HepG2 (cell line): Measurements from ENCODE around the gene PDLIM5. TPM values are rescaled to one million over a fixed set of nuclear protein-coding genes. Genes with fewer than 3 reads are reported as not detected.

Source experiments
- BCL6 ChIP-seq: IDR thresholded peaks from 2 replicates; pipeline ENCODE4 v1.6.1; 2016; ENCODE audit warnings: missing genetic modification reagents, missing compliant biosample characterization
- CBX5 ChIP-seq: sonication (generic); formaldehyde crosslinking; IDR thresholded peaks from 2 replicates; pipeline ENCODE4 v1.4.0; 2020; ENCODE audit warnings: missing genetic modification reagents, borderline replicate concordance
- FOXA1 ChIP-seq, 2 experiments: fragments of 450-650 bp in 1 of 2; sonication (generic) in 1 of 2; formaldehyde crosslinking in 1 of 2; IDR thresholded peaks; 2 replicates each; pipeline versions ENCODE4 v1.4.0 to v1.6.1; 2016 to 2020; ENCODE audit warnings: missing genetic modification reagents in 1 of 2
- HNRNPK ChIP-seq: fragments of 200-400 bp; formaldehyde crosslinking; IDR thresholded peaks from 2 replicates; pipeline ENCODE4 v1.6.1; 2018; ENCODE audit warnings: low read length, low read depth, moderate library complexity, mild to moderate bottlenecking; ENCODE audit not compliant: poor library complexity, severe bottlenecking
- MEF2D ChIP-seq: sonication (generic); formaldehyde crosslinking; IDR thresholded peaks from 2 replicates; pipeline ENCODE4 v1.5.1; 2020; ENCODE audit warnings: mild to moderate bottlenecking, missing genetic modification reagents
- MIER2 ChIP-seq: IDR thresholded peaks from 2 replicates; pipeline ENCODE4 v1.6.1; 2016; ENCODE audit warnings: missing biosample characterization, missing genetic modification reagents
- RFX5 ChIP-seq: IDR thresholded peaks from 2 replicates; pipeline ENCODE4 v1.6.1; 2011; ENCODE audit warnings: low read depth, low read length, improper control_type of control experiment
- SIX4 ChIP-seq: sonication (generic); formaldehyde crosslinking; IDR thresholded peaks from 2 replicates; pipeline ENCODE4 v1.4.0; 2020; ENCODE audit warnings: missing genetic modification reagents
- SP1 ChIP-seq, 2 experiments: fragments of 450-650 bp in 1 of 2; sonication (generic) in 1 of 2; formaldehyde crosslinking in 1 of 2; IDR thresholded peaks; 2 replicates each; pipeline versions ENCODE4 v1.4.0 to v1.6.1; 2016 to 2020; ENCODE audit warnings: missing genetic modification reagents in 1 of 2
- ZFP62 ChIP-seq: sonication (generic); formaldehyde crosslinking; IDR thresholded peaks from 2 replicates; pipeline ENCODE4 v1.4.0; 2020; ENCODE audit warnings: missing genetic modification reagents
- ZNF136 ChIP-seq: sonication (generic); formaldehyde crosslinking; IDR thresholded peaks from 2 replicates; pipeline ENCODE4 v1.8.1; 2022; ENCODE audit warnings: low read depth, mild to moderate bottlenecking, moderate library complexity, missing genetic modification reagents
- ZNF224 ChIP-seq: sonication (generic); formaldehyde crosslinking; IDR thresholded peaks from 2 replicates; pipeline ENCODE4 v1.5.0; 2020; ENCODE audit warnings: mild to moderate bottlenecking, missing genetic modification reagents
- ZNF24 ChIP-seq: fragments of 450-650 bp; IDR thresholded peaks from 2 replicates; pipeline ENCODE4 v1.6.1; 2017; ENCODE audit warnings: antibody characterized with exemption, mild to moderate bottlenecking
- ZNF558 ChIP-seq: sonication (generic); formaldehyde crosslinking; IDR thresholded peaks from 2 replicates; pipeline ENCODE4 v1.9.0; 2022; ENCODE audit warnings: mild to moderate bottlenecking, missing genetic modification reagents, borderline replicate concordance
- ZNF777 ChIP-seq: sonication (generic); formaldehyde crosslinking; IDR thresholded peaks from 2 replicates; pipeline ENCODE4 v1.4.0; 2020; ENCODE audit warnings: missing genetic modification reagents
- ZNF788 ChIP-seq: sonication (generic); formaldehyde crosslinking; IDR thresholded peaks from 2 replicates; pipeline ENCODE4 v1.5.0; 2020; ENCODE audit warnings: mild to moderate bottlenecking, missing genetic modification reagents, borderline replicate concordance
- polyA plus RNA-seq, 8 experiments: library from polyadenylated mRNA; depleted of rRNA in 3 of 8; stranded (reverse) in 7 of 8; unstranded in 1 of 8; fragments of >200 nt; fragmentation: Illumina TruSeq in 4 of 8; extraction: Trizol in 4 of 8; gene quantifications; 2 replicates each; pipeline versions ENCODE4 v1.2.1 to v1.2.3, GENCODE V29; 2011 to 2016; ENCODE audit warnings: low read depth in 4 of 8, missing spikeins in 1 of 8, mixed read lengths in 1 of 8; ENCODE audit not compliant: insufficient read depth in 1 of 8
- total RNA-seq, 5 experiments: library from RNA; depleted of rRNA; stranded (reverse); fragments of >200 nt; fragmentation: Illumina TruSeq; extraction: Trizol; gene quantifications; 2 replicates each; pipeline ENCODE4 v1.2.3, GENCODE V29; 2016; ENCODE audit warnings: low read depth in 1 of 5
- TF ChIP-seq, protein P1 (sequence below): sonication (generic); formaldehyde crosslinking; IDR thresholded peaks from 2 replicates; pipeline ENCODE4 v1.4.0; 2020; ENCODE audit warnings: mild to moderate bottlenecking, missing genetic modification reagents, borderline replicate concordance
- TF ChIP-seq, protein P2 (sequence below): IDR thresholded peaks from 2 replicates; pipeline ENCODE4 v1.6.1; 2016; ENCODE audit warnings: control low read depth
- TF ChIP-seq, protein P3 (sequence below): sonication (generic); formaldehyde crosslinking; IDR thresholded peaks from 2 replicates; pipeline ENCODE4 v1.4.0; 2020; ENCODE audit warnings: mild to moderate bottlenecking, missing genetic modification reagents, borderline replicate concordance
- TF ChIP-seq, protein P4 (sequence below): sonication (generic); formaldehyde crosslinking; IDR thresholded peaks from 2 replicates; pipeline ENCODE4 v1.8.0; 2023; ENCODE audit warnings: mild to moderate bottlenecking, missing genetic modification reagents
- TF ChIP-seq, protein P5 (sequence below): sonication (generic); formaldehyde crosslinking; IDR thresholded peaks from 2 replicates; pipeline ENCODE4 v1.8.1; 2022; ENCODE audit warnings: mild to moderate bottlenecking, missing genetic modification reagents

PDLIM5 gene
- total and polyA plus RNA-seq, 2 of the 13 experiments (the other 11 are each of a cell fraction or from before 2014, with no cell fraction given): 52.8 to 119 TPM

DNA sequence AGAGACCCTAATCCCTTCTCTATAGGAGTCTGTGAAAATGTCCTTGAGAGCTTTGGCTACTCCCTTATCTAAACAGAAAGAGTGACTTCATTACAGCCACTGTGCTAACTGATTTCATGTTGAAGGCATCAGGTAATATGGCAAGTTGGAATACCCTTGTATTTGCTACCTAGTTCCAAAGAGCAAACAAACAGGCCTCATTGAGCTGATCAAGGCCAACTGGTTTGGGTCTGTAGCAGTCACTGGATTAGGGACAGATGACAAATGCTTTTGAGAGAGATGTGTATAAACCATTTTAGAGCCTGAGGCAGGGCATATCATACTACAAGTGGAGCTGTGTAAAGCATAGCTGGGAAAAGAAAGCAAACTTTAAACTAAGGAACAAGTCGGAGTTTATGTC is 22.9 kb upstream of the PDLIM5 start (continued):
- TF ChIP-seq, protein P1, sequence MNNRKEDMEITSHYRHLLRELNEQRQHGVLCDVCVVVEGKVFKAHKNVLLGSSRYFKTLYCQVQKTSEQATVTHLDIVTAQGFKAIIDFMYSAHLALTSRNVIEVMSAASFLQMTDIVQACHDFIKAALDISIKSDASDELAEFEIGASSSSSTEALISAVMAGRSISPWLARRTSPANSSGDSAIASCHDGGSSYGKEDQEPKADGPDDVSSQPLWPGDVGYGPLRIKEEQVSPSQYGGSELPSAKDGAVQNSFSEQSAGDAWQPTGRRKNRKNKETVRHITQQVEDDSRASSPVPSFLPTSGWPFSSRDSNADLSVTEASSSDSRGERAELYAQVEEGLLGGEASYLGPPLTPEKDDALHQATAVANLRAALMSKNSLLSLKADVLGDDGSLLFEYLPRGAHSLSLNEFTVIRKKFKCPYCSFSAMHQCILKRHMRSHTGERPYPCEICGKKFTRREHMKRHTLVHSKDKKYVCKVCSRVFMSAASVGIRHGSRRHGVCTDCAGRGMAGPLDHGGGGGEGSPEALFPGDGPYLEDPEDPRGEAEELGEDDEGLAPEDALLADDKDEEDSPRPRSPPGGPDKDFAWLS (CRISPR knock-in tag): no peak
- TF ChIP-seq HNRNPK (no peak), ZNF788 (CRISPR knock-in tag) (no peak), MIER2 (peak; percentile 79), ZNF224 (CRISPR knock-in tag) (no peak), ZNF136 (CRISPR knock-in tag) (no peak), RFX5 (no peak), CBX5 (CRISPR knock-in tag) (no peak), ZNF24 (peak; percentile 61; the same call in 1 of the 2 replicates), FOXA1 (IDR thresholded peaks at IDR 0.05) (peak; percentile 37; the same call in 1 of the 2 replicates), FOXA1 (CRISPR knock-in tag; IDR thresholded peaks at IDR 0.05) (peak; percentile 71; the same call in 1 of the 2 replicates), ZNF777 (CRISPR knock-in tag) (no peak), BCL6 (peak; percentile 85), ZFP62 (CRISPR knock-in tag) (no peak), SP1 (IDR thresholded peaks at IDR 0.05) (no peak), SP1 (CRISPR knock-in tag; IDR thresholded peaks at IDR 0.05) (no peak), SIX4 (CRISPR knock-in tag) (0 out of 2 replicates have a peak, but pooled peaks have one; percentile 20), MEF2D (CRISPR knock-in tag) (peak; percentile 90), ZNF558 (no peak)
- TF ChIP-seq, protein P2, sequence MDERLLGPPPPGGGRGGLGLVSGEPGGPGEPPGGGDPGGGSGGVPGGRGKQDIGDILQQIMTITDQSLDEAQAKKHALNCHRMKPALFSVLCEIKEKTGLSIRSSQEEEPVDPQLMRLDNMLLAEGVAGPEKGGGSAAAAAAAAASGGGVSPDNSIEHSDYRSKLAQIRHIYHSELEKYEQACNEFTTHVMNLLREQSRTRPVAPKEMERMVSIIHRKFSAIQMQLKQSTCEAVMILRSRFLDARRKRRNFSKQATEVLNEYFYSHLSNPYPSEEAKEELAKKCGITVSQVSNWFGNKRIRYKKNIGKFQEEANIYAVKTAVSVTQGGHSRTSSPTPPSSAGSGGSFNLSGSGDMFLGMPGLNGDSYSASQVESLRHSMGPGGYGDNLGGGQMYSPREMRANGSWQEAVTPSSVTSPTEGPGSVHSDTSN (CRISPR knock-in tag): no peak
- TF ChIP-seq, protein P3, sequence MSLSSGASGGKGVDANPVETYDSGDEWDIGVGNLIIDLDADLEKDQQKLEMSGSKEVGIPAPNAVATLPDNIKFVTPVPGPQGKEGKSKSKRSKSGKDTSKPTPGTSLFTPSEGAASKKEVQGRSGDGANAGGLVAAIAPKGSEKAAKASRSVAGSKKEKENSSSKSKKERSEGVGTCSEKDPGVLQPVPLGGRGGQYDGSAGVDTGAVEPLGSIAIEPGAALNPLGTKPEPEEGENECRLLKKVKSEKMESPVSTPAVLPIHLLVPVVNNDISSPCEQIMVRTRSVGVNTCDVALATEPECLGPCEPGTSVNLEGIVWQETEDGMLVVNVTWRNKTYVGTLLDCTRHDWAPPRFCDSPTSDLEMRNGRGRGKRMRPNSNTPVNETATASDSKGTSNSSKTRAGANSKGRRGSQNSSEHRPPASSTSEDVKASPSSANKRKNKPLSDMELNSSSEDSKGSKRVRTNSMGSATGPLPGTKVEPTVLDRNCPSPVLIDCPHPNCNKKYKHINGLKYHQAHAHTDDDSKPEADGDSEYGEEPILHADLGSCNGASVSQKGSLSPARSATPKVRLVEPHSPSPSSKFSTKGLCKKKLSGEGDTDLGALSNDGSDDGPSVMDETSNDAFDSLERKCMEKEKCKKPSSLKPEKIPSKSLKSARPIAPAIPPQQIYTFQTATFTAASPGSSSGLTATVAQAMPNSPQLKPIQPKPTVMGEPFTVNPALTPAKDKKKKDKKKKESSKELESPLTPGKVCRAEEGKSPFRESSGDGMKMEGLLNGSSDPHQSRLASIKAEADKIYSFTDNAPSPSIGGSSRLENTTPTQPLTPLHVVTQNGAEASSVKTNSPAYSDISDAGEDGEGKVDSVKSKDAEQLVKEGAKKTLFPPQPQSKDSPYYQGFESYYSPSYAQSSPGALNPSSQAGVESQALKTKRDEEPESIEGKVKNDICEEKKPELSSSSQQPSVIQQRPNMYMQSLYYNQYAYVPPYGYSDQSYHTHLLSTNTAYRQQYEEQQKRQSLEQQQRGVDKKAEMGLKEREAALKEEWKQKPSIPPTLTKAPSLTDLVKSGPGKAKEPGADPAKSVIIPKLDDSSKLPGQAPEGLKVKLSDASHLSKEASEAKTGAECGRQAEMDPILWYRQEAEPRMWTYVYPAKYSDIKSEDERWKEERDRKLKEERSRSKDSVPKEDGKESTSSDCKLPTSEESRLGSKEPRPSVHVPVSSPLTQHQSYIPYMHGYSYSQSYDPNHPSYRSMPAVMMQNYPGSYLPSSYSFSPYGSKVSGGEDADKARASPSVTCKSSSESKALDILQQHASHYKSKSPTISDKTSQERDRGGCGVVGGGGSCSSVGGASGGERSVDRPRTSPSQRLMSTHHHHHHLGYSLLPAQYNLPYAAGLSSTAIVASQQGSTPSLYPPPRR (CRISPR knock-in tag): peak; percentile 93; the same call in 1 of the 2 replicates
- TF ChIP-seq, protein P4, sequence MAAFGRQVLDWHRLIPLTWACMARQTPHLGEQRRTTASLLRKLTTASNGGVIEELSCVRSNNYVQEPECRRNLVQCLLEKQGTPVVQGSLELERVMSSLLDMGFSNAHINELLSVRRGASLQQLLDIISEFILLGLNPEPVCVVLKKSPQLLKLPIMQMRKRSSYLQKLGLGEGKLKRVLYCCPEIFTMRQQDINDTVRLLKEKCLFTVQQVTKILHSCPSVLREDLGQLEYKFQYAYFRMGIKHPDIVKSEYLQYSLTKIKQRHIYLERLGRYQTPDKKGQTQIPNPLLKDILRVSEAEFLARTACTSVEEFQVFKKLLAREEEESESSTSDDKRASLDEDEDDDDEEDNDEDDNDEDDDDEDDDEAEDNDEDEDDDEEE (CRISPR knock-in tag): no peak
- TF ChIP-seq, protein P5, sequence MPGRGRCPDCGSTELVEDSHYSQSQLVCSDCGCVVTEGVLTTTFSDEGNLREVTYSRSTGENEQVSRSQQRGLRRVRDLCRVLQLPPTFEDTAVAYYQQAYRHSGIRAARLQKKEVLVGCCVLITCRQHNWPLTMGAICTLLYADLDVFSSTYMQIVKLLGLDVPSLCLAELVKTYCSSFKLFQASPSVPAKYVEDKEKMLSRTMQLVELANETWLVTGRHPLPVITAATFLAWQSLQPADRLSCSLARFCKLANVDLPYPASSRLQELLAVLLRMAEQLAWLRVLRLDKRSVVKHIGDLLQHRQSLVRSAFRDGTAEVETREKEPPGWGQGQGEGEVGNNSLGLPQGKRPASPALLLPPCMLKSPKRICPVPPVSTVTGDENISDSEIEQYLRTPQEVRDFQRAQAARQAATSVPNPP (CRISPR knock-in tag): no peak
